Right lobe of liver (tissue), 6 donors: ENCODE data around the gene PLA2G4D. TPM values are rescaled to one million over a fixed set of nuclear protein-coding genes. Genes with fewer than 3 reads are reported as not detected.
A peak's percentile ranks its signal among the peaks of the same experiment; 100 is the strongest.

Experiments used
- ATAC-seq, 4 donors: fragments of 200-7000 bp; cut with Tn5 transposase; one replicate each; pipeline ENCODE4 v1.9.1; 2020; ENCODE audit warnings: mild to moderate bottlenecking in 4 of 4, moderate library complexity in 4 of 4
- DNase-seq, 3 donors: peaks; one replicate each; pipeline ENCODE4 v3.0.0-alpha.2; 2020
- H3K27ac ChIP-seq, 3 donors: fragments of 200-600 bp; one replicate each; pipeline ENCODE4 v1.8.0; 2022
- H3K27me3 ChIP-seq, 2 donors: fragments of 200-600 bp; one replicate each; pipeline ENCODE4 v1.8.0; 2022
- H3K36me3 ChIP-seq, 4 donors: fragments of 200-600 bp; sonication (generic) in 1 of 4; one replicate each; pipeline versions ENCODE4 v1.5.1 to v1.8.0; 2017 to 2022; ENCODE audit warnings: control low read depth in 1 of 4
- H3K4me1 ChIP-seq, 4 donors: fragments of 200-600 bp; sonication (generic) in 1 of 4; one replicate each; pipeline versions ENCODE4 v1.5.1 to v1.8.0; 2017 to 2022; ENCODE audit warnings: control low read depth in 1 of 4
- H3K4me3 ChIP-seq, 3 donors: fragments of 200-600 bp; one replicate each; pipeline ENCODE4 v1.8.0; 2022
- H3K9me3 ChIP-seq, 4 donors: fragments of 200-600 bp; sonication (generic) in 1 of 4; one replicate each; pipeline versions ENCODE4 v1.5.1 to v1.8.0; 2017 to 2022; ENCODE audit warnings: control low read depth in 1 of 4
- CTCF ChIP-seq, 4 donors: fragments of 200-600 bp in 3 of 4; fragments of 450-650 bp in 1 of 4; IDR thresholded peaks; one replicate each; pipeline versions ENCODE4 v1.5.1 to v1.8.0; 2016 to 2022; ENCODE audit warnings: antibody characterized with exemption in 4 of 4, mild to moderate bottlenecking in 2 of 4
- POLR2A ChIP-seq: fragments of 450-650 bp; IDR thresholded peaks from one replicate; pipeline ENCODE4 v1.6.1; 2017; ENCODE audit warnings: antibody characterized with exemption, mild to moderate bottlenecking
- WGBS: methylation state at CpG from one replicate; pipeline ENCODE4 v1.1.6; 2018; ENCODE audit warnings: low coverage, low lambda C conversion rate; ENCODE audit not compliant: insufficient coverage; ENCODE audit errors: missing lambda C conversion rate; 5-methylcytosine and 5-hydroxymethylcytosine counted together
- intact Hi-C, 2 donors: fragments of 100-400 bp; cut with DNase I; formaldehyde crosslinking; loops; one replicate each; pipeline versions ENCODE4 v1.11.2 to v1.14.1; 2022
- total RNA-seq, 6 experiments: library from RNA; depleted of rRNA in 2 of 6; stranded (reverse); fragments of >200 nt in 2 of 6; fragmentation: NEBNext Ultra II Directional in 3 of 6; extraction: Animal tissue kit (Norgen Biotek cat#: 25700) in 3 of 6; gene quantifications; one replicate each; pipeline versions ENCODE4 v1.1.0 to v1.2.4, GENCODE V29; 2016 to 2023
- donor health status: DM: no; HTN: yes; CAD: no.
- donor health status: DM: no; HTN: no; CAD: no.
- donor health status: DM: no; HTN: no; CAD: no.
- donor health status: DM: no; HTN: yes; CAD: no.
- donor health status: DM: no; HTN: yes; CAD: no.

Gene PLA2G4D
- total RNA-seq, 6 experiments from 2014 or later, result not detected

- DNase-seq, result no peak
- ATAC-seq, result no peak
- no peak overlapping the region for H3K4me3 ChIP-seq
- no peaks in the 10 kb centered on the region for H3K4me1 ChIP-seq
- H3K27ac ChIP-seq, result no peak overlapping the region
- TF ChIP-seq POLR2A (no peak), CTCF (IDR thresholded peaks at IDR 0.05) (no peak)
- intact Hi-C loops, result no loop called here
- H3K9me3 ChIP-seq, result no peaks in the 10 kb centered on the region
- no peaks in the 10 kb centered on the region for H3K27me3 ChIP-seq
- H3K36me3 ChIP-seq, result no peaks in the 10 kb centered on the region
Observed at GRCh38 chr15:42108189-42108588, 13.8 kb upstream of the PLA2G4D start.

GRCh38 chr15:42107473-42107872 lies 13.1 kb upstream of the PLA2G4D start:
- DNase-seq, result no peak
- Histone ChIP-seq H3K4me3 (no peak overlapping the region), H3K9me3 (no peaks in the 10 kb centered on the region), H3K4me1 (no peaks in the 10 kb centered on the region), H3K36me3 (no peaks in the 10 kb centered on the region), H3K27ac (no peak overlapping the region), H3K27me3 (no peaks in the 10 kb centered on the region)
- intact Hi-C loops, result no loop called here
- TF ChIP-seq POLR2A (no peak), CTCF (IDR thresholded peaks at IDR 0.05) (no peak)
- ATAC-seq, result no peak
- 52% methylated on average over 6 of the region's 7 CpGs for WGBS

- no peak overlapping the region for H3K27ac ChIP-seq
- no peak for TF ChIP-seq POLR2A
- no peak for TF ChIP-seq CTCF (IDR thresholded peaks at IDR 0.05)
- H3K4me3 ChIP-seq, result no peak overlapping the region
- no peaks in the 10 kb centered on the region for H3K27me3 ChIP-seq
- ATAC-seq (no peak), DNase-seq (no peak)
- H3K9me3 ChIP-seq, result no peaks in the 10 kb centered on the region
- 58% methylated on average over 5 of the region's 5 CpGs for WGBS
- H3K4me1 ChIP-seq, result no peaks in the 10 kb centered on the region
- no peaks in the 10 kb centered on the region for H3K36me3 ChIP-seq
- intact Hi-C loops, result no loop called here
Observed at GRCh38 chr15:42106288-42106687, 11.9 kb upstream of the PLA2G4D start.

- Histone ChIP-seq H3K4me3 (no peak overlapping the region), H3K27ac (no peak overlapping the region), H3K27me3 (no peaks in the 10 kb centered on the region), H3K36me3 (no peaks in the 10 kb centered on the region), H3K9me3 (no peaks in the 10 kb centered on the region), H3K4me1 (no peaks in the 10 kb centered on the region)
- ATAC-seq (peak in 1 of 4 donors; percentile 19), DNase-seq (no peak)
- intact Hi-C loops, result no loop called here
- WGBS, result 67% methylated on average over 5 of the region's 11 CpGs
- no peak for TF ChIP-seq CTCF (IDR thresholded peaks at IDR 0.05)
- no peak for TF ChIP-seq POLR2A
Observed at GRCh38 chr15:42104095-42104891, 9.9 kb upstream of the PLA2G4D start.
